Dermis blood vessel endothelial cell (primary cell): Measurements from ENCODE around the gene ARFGAP1. TPM values are rescaled to one million over a fixed set of nuclear protein-coding genes. Genes with fewer than 3 reads are reported as not detected.
A peak's percentile ranks its signal among the peaks of the same experiment; 100 is the strongest.
"Not testable (repeated sequence)": the region's sequence is repeated elsewhere in the genome, so short reads cannot be mapped to it uniquely, and the experiment has no call there.

Experiments used
- DNase-seq: peaks from one replicate; pipeline ENCODE4 v3.0.0; 2010
- total RNA-seq: library from RNA; depleted of rRNA; stranded (reverse); fragments of >200 nt; gene quantifications from 2 replicates; pipeline ENCODE4 v1.2.3, GENCODE V29; 2014

The ARFGAP1 gene
- total RNA-seq, 1 donor from 2014 or later, result 70.8 TPM

- no peak for DNase-seq
Observed at GRCh38 chr20:63322146-63322932, 49.7 kb downstream of the ARFGAP1 start.

GRCh38 chr20:63322933-63323273, 50.3 kb downstream of the ARFGAP1 start:
- DNase-seq, result no peak

- DNase-seq, result no peak
Observed at GRCh38 chr20:63323357-63323981, 50.9 kb downstream of the ARFGAP1 start.

- no peak for DNase-seq
Observed at GRCh38 chr20:63325021-63325471, 52.4 kb downstream of the ARFGAP1 start.

- no peak for DNase-seq
Observed at GRCh38 chr20:63325554-63326313, 53.1 kb downstream of the ARFGAP1 start.

- DNase-seq, result no peak
Observed at GRCh38 chr20:63326314-63327230, 54.0 kb downstream of the ARFGAP1 start.

- no peak for DNase-seq
Observed at GRCh38 chr20:63327231-63327745, 54.7 kb downstream of the ARFGAP1 start.

- DNase-seq, result no peak
Observed at GRCh38 chr20:63328026-63328700, 55.5 kb downstream of the ARFGAP1 start.

- no peak for DNase-seq
Observed at GRCh38 chr20:63328718-63329275, 56.2 kb downstream of the ARFGAP1 start.

- DNase-seq, result no peak
Observed at GRCh38 chr20:63329331-63330083, 56.9 kb downstream of the ARFGAP1 start.

GRCh38 chr20:63330084-63330760, 57.6 kb downstream of the ARFGAP1 start:
- DNase-seq, result no peak

GRCh38 chr20:63330940-63331339, 58.3 kb downstream of the ARFGAP1 start:
- no peak for DNase-seq

- no peak for DNase-seq
Observed at GRCh38 chr20:63331741-63332400, 59.3 kb downstream of the ARFGAP1 start.

GRCh38 chr20:63332488-63333240, 60.1 kb downstream of the ARFGAP1 start:
- no peak for DNase-seq

GRCh38 chr20:63333241-63333836, 60.7 kb downstream of the ARFGAP1 start:
- no peak for DNase-seq

- no peak for DNase-seq
Observed at GRCh38 chr20:63334356-63334755, 61.7 kb downstream of the ARFGAP1 start.

- DNase-seq, result not testable (repeated sequence)
Observed at GRCh38 chr20:63335060-63335459, 62.4 kb downstream of the ARFGAP1 start.

- DNase-seq, result peak; percentile 9
Observed at GRCh38 chr20:63335711-63336110, 63.1 kb downstream of the ARFGAP1 start.
